Keratinocyte (primary cell): ENCODE data around the gene HPF1. TPM values are rescaled to one million over a fixed set of nuclear protein-coding genes. Genes with fewer than 3 reads are reported as not detected.

Source experiments
- DNase-seq: peaks from one replicate; pipeline ENCODE4 v3.0.0-alpha.2; 2011; ENCODE audit warnings: low read depth, missing footprints, low spot score
- FAIRE-seq: peaks from 2 replicates; lab custom pipeline; 2011; peaks lifted over from hg19 to GRCh38; lab: Jason Lieb, UNC
- H2AFZ ChIP-seq: 2 replicates; pipeline ENCODE4 v1.6.0; 2012; ENCODE audit warnings: low read length, control low read depth, inconsistent platforms; ENCODE audit not compliant: control insufficient read depth
- H3K27ac ChIP-seq: 2 replicates; pipeline ENCODE4 v1.5.1; 2011; ENCODE audit warnings: low read length; ENCODE audit not compliant: control insufficient read depth, insufficient read depth
- H3K27me3 ChIP-seq: 3 replicates; pipeline ENCODE4 v1.6.0; 2011; ENCODE audit warnings: low read length; ENCODE audit not compliant: control insufficient read depth, insufficient read depth; ENCODE audit errors: extremely low read depth
- H3K36me3 ChIP-seq, 2 experiments: 2 replicates in 1 of 2; 3 replicates in 1 of 2; pipeline ENCODE4 v1.5.1; 2011; ENCODE audit warnings: low read length in 2 of 2, mild to moderate bottlenecking in 1 of 2; ENCODE audit not compliant: control insufficient read depth in 2 of 2, insufficient read depth in 2 of 2; ENCODE audit errors: extremely low read depth in 1 of 2
- H3K4me1 ChIP-seq: 3 replicates; pipeline ENCODE4 v1.5.1; 2011; ENCODE audit warnings: low read length; ENCODE audit not compliant: control insufficient read depth, insufficient read depth; ENCODE audit errors: extremely low read depth
- H3K4me2 ChIP-seq: 3 replicates; pipeline ENCODE4 v1.6.0; 2011; ENCODE audit warnings: low read depth, low read length; ENCODE audit not compliant: control insufficient read depth, insufficient read depth; ENCODE audit errors: extremely low read depth
- H3K4me3 ChIP-seq, 3 experiments: fragments of 200-600 bp in 1 of 3; sonication (generic) in 1 of 3; 2 replicates in 2 of 3; 3 replicates in 1 of 3; pipeline ENCODE4 v1.5.1; 2011 to 2016; ENCODE audit warnings: low read length in 3 of 3, mild to moderate bottlenecking in 3 of 3, control low read depth in 2 of 3, inconsistent platforms in 1 of 3, low read depth in 1 of 3, mixed read lengths in 1 of 3, mixed run types in 1 of 3, moderate library complexity in 1 of 3; ENCODE audit not compliant: control insufficient read depth in 2 of 3, insufficient read depth in 2 of 3; ENCODE audit errors: extremely low read depth in 1 of 3
- H3K79me2 ChIP-seq: 2 replicates; pipeline ENCODE4 v1.6.0; 2012; ENCODE audit warnings: low read length; ENCODE audit not compliant: control insufficient read depth, insufficient read depth
- H3K9ac ChIP-seq: 3 replicates; pipeline ENCODE4 v1.6.0; 2011; ENCODE audit warnings: low read length; ENCODE audit not compliant: control insufficient read depth, insufficient read depth; ENCODE audit errors: extremely low read depth
- H3K9me1 ChIP-seq: 3 replicates; pipeline ENCODE4 v1.6.0; 2011; ENCODE audit warnings: low read length; ENCODE audit not compliant: control insufficient read depth, insufficient read depth; ENCODE audit errors: extremely low read depth
- H3K9me3 ChIP-seq: 2 replicates; pipeline ENCODE4 v1.5.1; 2012; ENCODE audit warnings: low read depth, low read length; ENCODE audit not compliant: control insufficient read depth
- H4K20me1 ChIP-seq: 3 replicates; pipeline ENCODE4 v1.6.0; 2011; ENCODE audit warnings: low read length; ENCODE audit not compliant: control insufficient read depth, insufficient read depth; ENCODE audit errors: extremely low read depth
- CTCF ChIP-seq, 3 experiments: IDR thresholded peaks in 1 of 3; conservative IDR thresholded peaks in 1 of 3; optimal IDR thresholded peaks in 1 of 3; 2 replicates in 2 of 3; 3 replicates in 1 of 3; pipeline versions ENCODE3 to v1.5.1; 2011; ENCODE audit warnings: low read length in 3 of 3, mild to moderate bottlenecking in 3 of 3, moderate library complexity in 2 of 3, control low read depth in 1 of 3, inconsistent platforms in 1 of 3; ENCODE audit not compliant: insufficient read depth in 2 of 3; ENCODE audit errors: extremely low read depth in 1 of 3
- EZH2 ChIP-seq: IDR thresholded peaks from one replicate; pipeline ENCODE4 v1.6.1; 2012; ENCODE audit warnings: inconsistent platforms, mild to moderate bottlenecking, low read length, moderate library complexity
- dilution Hi-C: fragments of 300-500 bp; cut with MboI; formaldehyde crosslinking; loops from one replicate; pipeline ENCODE4 v1.7.0; 2020; ENCODE audit warnings: low sequenced_read_pairs; ENCODE audit not compliant: extremely low pct_ligation_motif_present
- polyA plus RNA-seq, 5 experiments: library from polyadenylated mRNA; depleted of rRNA in 3 of 5; stranded (reverse) in 3 of 5; stranded (forward) in 1 of 5; unstranded in 1 of 5; fragments of >200 nt; gene quantifications; 1 replicate in 1 of 5; 2 replicates in 3 of 5; 3 replicates in 1 of 5; pipeline versions ENCODE4 v1.2.1 to v1.2.3, GENCODE V29; 2011 to 2012; ENCODE audit warnings: missing spikeins in 2 of 5, low read depth in 1 of 5, low replicate concordance in 1 of 5

HPF1 gene
- polyA plus RNA-seq, 1 donor (not counting 4 experiments of a cell fraction or from before 2014, with no cell fraction given) = 19.1 TPM

GRCh38 chr4:169716677-169717076 is 41.1 kb downstream of the HPF1 start:
- FAIRE-seq (no peak), DNase-seq (no peak)
- Histone ChIP-seq H3K27ac (no peak overlapping the region), H3K9me3 (no peaks in the 10 kb centered on the region), H3K27me3 (no peaks in the 10 kb centered on the region), H3K36me3 (peaks cover 0 to 2% of the 10 kb centered on the region in 2 experiments), H3K9ac (no peak overlapping the region), H4K20me1 (no peaks in the 10 kb centered on the region), H3K4me1 (no peaks in the 10 kb centered on the region), H2AFZ (no peak overlapping the region), H3K4me3 (no peak overlapping the region), H3K9me1 (no peaks in the 10 kb centered on the region), H3K4me2 (no peak overlapping the region), H3K79me2 (no peaks in the 10 kb centered on the region)
- no peak for TF ChIP-seq EZH2
- TF ChIP-seq CTCF (optimal IDR thresholded peaks at IDR 0.05 in 1 of 3, IDR thresholded peaks at IDR 0.05 in 1 of 3, conservative IDR thresholded peaks at IDR 0.05 in 1 of 3; ENCODE audit: extremely low read depth in 1 of 3, insufficient read depth in 2 of 3, low read length in 3 of 3) = no peak
- dilution Hi-C loops = no loop called here

- Histone ChIP-seq H3K9me3 (no peaks in the 10 kb centered on the region), H3K4me3 (no peak overlapping the region), H3K36me3 (peaks cover 0 to 2% of the 10 kb centered on the region in 2 experiments), H2AFZ (no peak overlapping the region), H3K4me2 (no peak overlapping the region), H3K79me2 (no peaks in the 10 kb centered on the region), H3K27me3 (no peaks in the 10 kb centered on the region), H3K9ac (no peak overlapping the region), H3K27ac (no peak overlapping the region), H3K4me1 (no peaks in the 10 kb centered on the region), H4K20me1 (no peaks in the 10 kb centered on the region), H3K9me1 (no peaks in the 10 kb centered on the region)
- FAIRE-seq = no peak
- DNase-seq = no peak
- dilution Hi-C loops = no loop called here
- TF ChIP-seq EZH2 = no peak
- TF ChIP-seq CTCF (optimal IDR thresholded peaks at IDR 0.05 in 1 of 3, IDR thresholded peaks at IDR 0.05 in 1 of 3, conservative IDR thresholded peaks at IDR 0.05 in 1 of 3; ENCODE audit: extremely low read depth in 1 of 3, insufficient read depth in 2 of 3, low read length in 3 of 3) = no peak
Observed at GRCh38 chr4:169715826-169716225, 41.9 kb downstream of the HPF1 start.
